GM21367 (cell line): ENCODE measurements around the gene SMG7.

ENCODE experiments used
- ATAC-seq: cut with Tn5 transposase; IDR thresholded peaks from one replicate; pipeline ENCODE4 v1.9.1; 2021; ENCODE audit not compliant: unreplicated experiment

The SMG7 gene

GRCh38 chr1:183589384-183589783 lies 117.1 kb downstream of the SMG7 start:
- ATAC-seq = no peak

GRCh38 chr1:183589874-183590243 lies 117.6 kb downstream of the SMG7 start:
- peak; percentile 12 for ATAC-seq

GRCh38 chr1:183590244-183591191 lies 118.2 kb downstream of the SMG7 start, which contains the start of gene NCF2:
Gene NCF2, minus strand, starts transcription at chr1:183590459. Its CDS starts 130 bp downstream, at chr1:183590329.
- peak; percentile 78 for ATAC-seq

GRCh38 chr1:183592733-183593132 lies 120.4 kb downstream of the SMG7 start:
- ATAC-seq = no peak

GRCh38 chr1:183593356-183593755 lies 121.1 kb downstream of the SMG7 start:
- peak; percentile 45 for ATAC-seq

- ATAC-seq = no peak
These were observed 123.2 kb downstream of the SMG7 start for GRCh38 chr1:183595537-183595936.

- no peak for ATAC-seq
These were observed 124.2 kb downstream of the SMG7 start for GRCh38 chr1:183596500-183596899.

GRCh38 chr1:183597656-183598347 lies 125.5 kb downstream of the SMG7 start:
- no peak for ATAC-seq

- peak; percentile 50 for ATAC-seq
These were observed 126.1 kb downstream of the SMG7 start for GRCh38 chr1:183598386-183598785.

GRCh38 chr1:183600136-183600535 lies 127.8 kb downstream of the SMG7 start:
- no peak for ATAC-seq

GRCh38 chr1:183600634-183601033 lies 128.3 kb downstream of the SMG7 start:
- no peak for ATAC-seq

- ATAC-seq = no peak
These were observed 130.2 kb downstream of the SMG7 start for GRCh38 chr1:183602510-183602909.
